ENCODE measurements around the gene PKP2.
"Not testable (repeated sequence)": the region's sequence is repeated elsewhere in the genome, so short reads cannot be mapped to it uniquely, and the experiment has no call there.

Gene PKP2

DNA sequence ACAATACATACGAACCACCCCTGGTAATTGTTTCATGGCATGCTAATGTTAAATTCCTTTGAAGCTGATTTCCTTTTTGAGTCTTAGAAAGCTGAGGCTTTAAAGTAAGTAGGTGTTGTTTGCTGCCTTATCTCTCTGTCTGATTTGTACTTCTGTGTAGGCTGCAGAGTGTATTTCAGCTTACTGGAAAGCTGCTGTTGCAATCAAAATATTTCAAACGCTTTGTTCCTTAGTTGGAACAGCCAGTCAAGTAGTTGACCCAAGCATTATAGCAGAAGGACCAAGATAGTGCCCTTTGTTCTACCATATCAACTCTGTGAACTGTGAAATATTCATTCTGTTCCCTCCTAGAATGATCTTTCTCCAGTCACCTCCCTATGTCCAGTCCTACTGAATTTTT is 3.1 kb downstream of the PKP2 start:
- no peak for TF ChIP-seq EZH2 (IDR thresholded peaks at IDR 0.05; ENCODE audit: borderline replicate concordance, low read length)
- TF ChIP-seq, protein P1, sequence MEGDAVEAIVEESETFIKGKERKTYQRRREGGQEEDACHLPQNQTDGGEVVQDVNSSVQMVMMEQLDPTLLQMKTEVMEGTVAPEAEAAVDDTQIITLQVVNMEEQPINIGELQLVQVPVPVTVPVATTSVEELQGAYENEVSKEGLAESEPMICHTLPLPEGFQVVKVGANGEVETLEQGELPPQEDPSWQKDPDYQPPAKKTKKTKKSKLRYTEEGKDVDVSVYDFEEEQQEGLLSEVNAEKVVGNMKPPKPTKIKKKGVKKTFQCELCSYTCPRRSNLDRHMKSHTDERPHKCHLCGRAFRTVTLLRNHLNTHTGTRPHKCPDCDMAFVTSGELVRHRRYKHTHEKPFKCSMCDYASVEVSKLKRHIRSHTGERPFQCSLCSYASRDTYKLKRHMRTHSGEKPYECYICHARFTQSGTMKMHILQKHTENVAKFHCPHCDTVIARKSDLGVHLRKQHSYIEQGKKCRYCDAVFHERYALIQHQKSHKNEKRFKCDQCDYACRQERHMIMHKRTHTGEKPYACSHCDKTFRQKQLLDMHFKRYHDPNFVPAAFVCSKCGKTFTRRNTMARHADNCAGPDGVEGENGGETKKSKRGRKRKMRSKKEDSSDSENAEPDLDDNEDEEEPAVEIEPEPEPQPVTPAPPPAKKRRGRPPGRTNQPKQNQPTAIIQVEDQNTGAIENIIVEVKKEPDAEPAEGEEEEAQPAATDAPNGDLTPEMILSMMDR (IDR thresholded peaks at IDR 0.05; ENCODE audit: low read length), result no peak
- H3K27me3 ChIP-seq (ENCODE audit: insufficient read depth, low read length), result no peaks in the 10 kb centered on the region
- no peaks in the 10 kb centered on the region for H3K36me3 ChIP-seq (ENCODE audit: insufficient read depth, low read length)
- H3K79me2 ChIP-seq (ENCODE audit: insufficient read depth, low read length), result no peaks in the 10 kb centered on the region
- H3K27ac ChIP-seq (ENCODE audit: low read depth, low read length, poor library complexity, severe bottlenecking), result no peak overlapping the region
- H3K9ac ChIP-seq (ENCODE audit: low read length), result no peak overlapping the region
- H2AFZ ChIP-seq (ENCODE audit: low read length), result no peak overlapping the region
- no peaks in the 10 kb centered on the region for H4K20me1 ChIP-seq (ENCODE audit: insufficient read depth, low read length)
- H3K4me2 ChIP-seq (ENCODE audit: low read length), result no peak overlapping the region
- no peaks in the 10 kb centered on the region for H3K4me1 ChIP-seq (ENCODE audit: insufficient read depth, low read length, severe bottlenecking)
- no peak overlapping the region for H3K4me3 ChIP-seq (ENCODE audit: low read depth, low read length, poor library complexity, severe bottlenecking)
- no peaks in the 10 kb centered on the region for H3K9me3 ChIP-seq (ENCODE audit: low read length)
- H3K9me2 ChIP-seq (ENCODE audit: low read depth, low read length), result no peaks in the 10 kb centered on the region
- no peaks in the 10 kb centered on the region for H3F3A ChIP-seq (ENCODE audit: insufficient read depth, low read length)

DNA sequence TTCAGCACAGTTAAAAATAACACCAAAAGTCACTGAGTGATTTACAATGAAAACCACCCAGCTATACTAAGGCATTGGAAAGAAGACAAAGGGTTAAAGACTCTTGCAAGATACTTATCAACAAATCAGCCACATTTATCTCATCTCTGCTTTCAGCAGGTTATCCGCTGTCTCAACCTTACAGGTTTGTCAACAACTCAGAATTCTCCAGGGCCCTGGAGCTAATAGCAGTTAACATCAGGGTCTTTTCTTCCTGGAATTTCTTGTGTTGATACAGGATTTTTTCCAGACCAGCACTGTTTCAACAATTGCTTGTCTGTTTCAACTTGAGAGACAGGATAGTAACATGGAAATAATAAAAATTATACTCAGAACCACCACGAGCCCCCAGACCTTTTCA is 3.5 kb downstream of the PKP2 start:
- H2AFZ ChIP-seq (ENCODE audit: low read length), result no peak overlapping the region
- no peak overlapping the region for H3K27ac ChIP-seq (ENCODE audit: low read depth, low read length, poor library complexity, severe bottlenecking)
- no peak for TF ChIP-seq EZH2 (IDR thresholded peaks at IDR 0.05; ENCODE audit: borderline replicate concordance, low read length)
- H3K79me2 ChIP-seq (ENCODE audit: insufficient read depth, low read length), result no peaks in the 10 kb centered on the region
- no peak overlapping the region for H3K4me3 ChIP-seq (ENCODE audit: low read depth, low read length, poor library complexity, severe bottlenecking)
- H3K4me1 ChIP-seq (ENCODE audit: insufficient read depth, low read length, severe bottlenecking), result no peaks in the 10 kb centered on the region
- H3K9me3 ChIP-seq (ENCODE audit: low read length), result no peaks in the 10 kb centered on the region
- no peak overlapping the region for H3K9ac ChIP-seq (ENCODE audit: low read length)
- no peaks in the 10 kb centered on the region for H3K9me2 ChIP-seq (ENCODE audit: low read depth, low read length)
- no peak overlapping the region for H3K4me2 ChIP-seq (ENCODE audit: low read length)
- H3K36me3 ChIP-seq (ENCODE audit: insufficient read depth, low read length), result no peaks in the 10 kb centered on the region
- no peaks in the 10 kb centered on the region for H3F3A ChIP-seq (ENCODE audit: insufficient read depth, low read length)
- no peaks in the 10 kb centered on the region for H4K20me1 ChIP-seq (ENCODE audit: insufficient read depth, low read length)
- no peaks in the 10 kb centered on the region for H3K27me3 ChIP-seq (ENCODE audit: insufficient read depth, low read length)

DNA sequence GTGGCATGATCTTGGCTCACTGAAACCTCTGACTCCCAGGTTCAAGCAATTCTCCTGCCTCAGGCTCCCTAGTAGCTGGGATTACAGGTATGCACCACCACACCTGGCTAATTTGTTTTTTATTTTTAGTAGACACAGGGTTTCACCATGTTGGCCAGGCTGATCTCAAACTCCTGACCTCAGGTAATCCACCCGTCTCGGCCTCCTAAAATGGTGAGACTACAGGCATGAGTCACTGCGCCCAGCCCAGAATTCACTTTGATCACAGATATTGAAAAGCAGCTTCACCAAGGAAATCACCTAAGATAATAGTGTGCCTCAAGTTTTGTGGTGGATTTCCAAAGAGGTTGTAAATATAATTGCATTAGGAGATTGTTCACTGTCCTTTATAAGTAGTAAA is 4.2 kb downstream of the PKP2 start:
- not testable (repeated sequence) for H3K9me2 ChIP-seq (ENCODE audit: low read depth, low read length); H3K4me2 ChIP-seq (ENCODE audit: low read length); H4K20me1 ChIP-seq (ENCODE audit: insufficient read depth, low read length); H3K4me1 ChIP-seq (ENCODE audit: insufficient read depth, low read length, severe bottlenecking); H3K4me3 ChIP-seq (ENCODE audit: low read depth, low read length, poor library complexity, severe bottlenecking); H3K9me3 ChIP-seq (ENCODE audit: low read length); H3K79me2 ChIP-seq (ENCODE audit: insufficient read depth, low read length); H3K27me3 ChIP-seq (ENCODE audit: insufficient read depth, low read length); H3F3A ChIP-seq (ENCODE audit: insufficient read depth, low read length); H3K9ac ChIP-seq (ENCODE audit: low read length); H3K36me3 ChIP-seq (ENCODE audit: insufficient read depth, low read length); H2AFZ ChIP-seq (ENCODE audit: low read length); H3K27ac ChIP-seq (ENCODE audit: low read depth, low read length, poor library complexity, severe bottlenecking)

DNA sequence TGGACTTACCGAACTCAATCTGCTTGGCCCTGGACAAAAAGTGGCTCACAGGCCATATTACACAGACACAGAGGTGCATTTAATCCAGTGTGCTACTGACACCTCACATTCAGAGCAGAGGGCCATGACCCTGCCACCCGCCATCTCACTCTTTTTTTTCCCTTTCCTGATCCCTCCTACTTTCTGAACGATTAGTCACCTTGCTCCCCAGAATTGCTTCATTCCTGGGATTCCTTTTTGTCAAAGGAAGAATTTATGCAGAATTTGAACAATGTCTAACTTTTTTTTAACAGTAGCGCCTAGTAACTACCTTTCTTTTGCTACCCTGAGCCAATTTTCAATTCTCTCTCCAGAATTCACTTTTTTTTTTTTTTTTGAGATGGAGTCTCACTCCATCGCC is 4.6 kb downstream of the PKP2 start:
- H3K36me3 ChIP-seq (ENCODE audit: insufficient read depth, low read length), result no peaks in the 10 kb centered on the region
- TF ChIP-seq EZH2 (IDR thresholded peaks at IDR 0.05; ENCODE audit: borderline replicate concordance, low read length), result no peak
- TF ChIP-seq, protein P1 (IDR thresholded peaks at IDR 0.05; ENCODE audit: low read length), result no peak
- H4K20me1 ChIP-seq (ENCODE audit: insufficient read depth, low read length), result no peaks in the 10 kb centered on the region
- H3K9ac ChIP-seq (ENCODE audit: low read length), result no peak overlapping the region
- no peak overlapping the region for H3K27ac ChIP-seq (ENCODE audit: low read depth, low read length, poor library complexity, severe bottlenecking)
- no peaks in the 10 kb centered on the region for H3K79me2 ChIP-seq (ENCODE audit: insufficient read depth, low read length)
- H2AFZ ChIP-seq (ENCODE audit: low read length), result no peak overlapping the region
- no peaks in the 10 kb centered on the region for H3K27me3 ChIP-seq (ENCODE audit: insufficient read depth, low read length)
- no peak overlapping the region for H3K4me3 ChIP-seq (ENCODE audit: low read depth, low read length, poor library complexity, severe bottlenecking)
- no peaks in the 10 kb centered on the region for H3K9me3 ChIP-seq (ENCODE audit: low read length)
- H3K4me2 ChIP-seq (ENCODE audit: low read length), result no peak overlapping the region
- H3K4me1 ChIP-seq (ENCODE audit: insufficient read depth, low read length, severe bottlenecking), result no peaks in the 10 kb centered on the region
- no peaks in the 10 kb centered on the region for H3F3A ChIP-seq (ENCODE audit: insufficient read depth, low read length)
- no peaks in the 10 kb centered on the region for H3K9me2 ChIP-seq (ENCODE audit: low read depth, low read length)
